ENCODE measurements around the gene FAM25G. TPM values are rescaled to one million over a fixed set of nuclear protein-coding genes. Genes with fewer than 3 reads are reported as not detected.

The FAM25G gene
- total and polyA plus RNA-seq, 2 of the 13 experiments (the other 11 are each of a cell fraction or from before 2014, with no cell fraction given), result not detected

DNA sequence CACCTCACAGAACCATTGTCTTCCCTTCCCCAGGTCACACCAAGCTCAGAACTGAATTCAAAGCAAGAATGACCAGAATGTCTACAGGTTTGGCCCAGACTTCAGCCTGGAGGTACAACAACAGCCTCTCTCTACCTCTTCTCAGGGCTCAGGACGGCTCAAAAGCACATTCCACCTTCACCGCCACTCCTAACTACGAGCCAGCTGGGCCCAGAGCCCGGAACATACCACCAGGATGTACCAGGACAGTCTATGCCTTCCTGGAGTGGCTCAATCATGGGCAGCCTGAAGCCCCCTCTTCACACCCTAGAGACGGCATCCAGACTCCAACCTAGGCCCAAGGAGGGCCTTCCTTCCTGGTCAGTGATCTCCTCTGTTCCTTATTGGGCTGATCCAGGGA, 49.1 kb downstream of the FAM25G start:
- H3K27me3 ChIP-seq (ENCODE audit: control insufficient read depth in 1 of 2, insufficient read depth in 2 of 2, low read length in 2 of 2), result peaks cover 0 to 5% of the 10 kb centered on the region in 2 experiments; a peak in 2 of 5 replicates
- CTCF ChIA-PET (ENCODE audit: low intra/inter-chr PET ratio, low total read pairs), result no interaction called here
- in situ Hi-C loops (cut with HindIII; ENCODE audit: extremely low pct_ligation_motif_present, low pct_unique_long_range_greater_than_20kb), result no loop called here
- no peaks in the 10 kb centered on the region for H4K20me1 ChIP-seq (ENCODE audit: insufficient read depth, low read length)
- intact Hi-C loops (cut with micrococcal nuclease; ENCODE audit: unreplicated experiment), result no loop called here
- ATAC-seq, result no peak
- H3K9ac ChIP-seq (ENCODE audit: insufficient read depth, low read depth, low read length), result no peak overlapping the region
- WGBS (ENCODE audit: low lambda C conversion rate), result 39% methylated on average over 5 of the region's 5 CpGs
- H3K79me2 ChIP-seq (ENCODE audit: insufficient read depth, low read length), result no peaks in the 10 kb centered on the region
- TF ChIP-seq NFIC (IDR thresholded peaks at IDR 0.05; ENCODE audit: low read length) (no peak), SNAI1 (CRISPR knock-in tag; IDR thresholded peaks at IDR 0.05; ENCODE audit: borderline replicate concordance) (no peak), ZNF501 (CRISPR knock-in tag; IDR thresholded peaks at IDR 0.05) (no peak), ZNF317 (CRISPR knock-in tag; IDR thresholded peaks at IDR 0.05) (no peak), CBX5 (CRISPR knock-in tag; IDR thresholded peaks at IDR 0.05; ENCODE audit: borderline replicate concordance) (no peak), MIER3 (CRISPR knock-in tag; IDR thresholded peaks at IDR 0.05; ENCODE audit: borderline replicate concordance) (no peak)
- TF ChIP-seq, protein P1, sequence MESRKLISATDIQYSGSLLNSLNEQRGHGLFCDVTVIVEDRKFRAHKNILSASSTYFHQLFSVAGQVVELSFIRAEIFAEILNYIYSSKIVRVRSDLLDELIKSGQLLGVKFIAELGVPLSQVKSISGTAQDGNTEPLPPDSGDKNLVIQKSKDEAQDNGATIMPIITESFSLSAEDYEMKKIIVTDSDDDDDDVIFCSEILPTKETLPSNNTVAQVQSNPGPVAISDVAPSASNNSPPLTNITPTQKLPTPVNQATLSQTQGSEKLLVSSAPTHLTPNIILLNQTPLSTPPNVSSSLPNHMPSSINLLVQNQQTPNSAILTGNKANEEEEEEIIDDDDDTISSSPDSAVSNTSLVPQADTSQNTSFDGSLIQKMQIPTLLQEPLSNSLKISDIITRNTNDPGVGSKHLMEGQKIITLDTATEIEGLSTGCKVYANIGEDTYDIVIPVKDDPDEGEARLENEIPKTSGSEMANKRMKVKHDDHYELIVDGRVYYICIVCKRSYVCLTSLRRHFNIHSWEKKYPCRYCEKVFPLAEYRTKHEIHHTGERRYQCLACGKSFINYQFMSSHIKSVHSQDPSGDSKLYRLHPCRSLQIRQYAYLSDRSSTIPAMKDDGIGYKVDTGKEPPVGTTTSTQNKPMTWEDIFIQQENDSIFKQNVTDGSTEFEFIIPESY (CRISPR knock-in tag; IDR thresholded peaks at IDR 0.05), result no peak
- TF ChIP-seq, protein P2, sequence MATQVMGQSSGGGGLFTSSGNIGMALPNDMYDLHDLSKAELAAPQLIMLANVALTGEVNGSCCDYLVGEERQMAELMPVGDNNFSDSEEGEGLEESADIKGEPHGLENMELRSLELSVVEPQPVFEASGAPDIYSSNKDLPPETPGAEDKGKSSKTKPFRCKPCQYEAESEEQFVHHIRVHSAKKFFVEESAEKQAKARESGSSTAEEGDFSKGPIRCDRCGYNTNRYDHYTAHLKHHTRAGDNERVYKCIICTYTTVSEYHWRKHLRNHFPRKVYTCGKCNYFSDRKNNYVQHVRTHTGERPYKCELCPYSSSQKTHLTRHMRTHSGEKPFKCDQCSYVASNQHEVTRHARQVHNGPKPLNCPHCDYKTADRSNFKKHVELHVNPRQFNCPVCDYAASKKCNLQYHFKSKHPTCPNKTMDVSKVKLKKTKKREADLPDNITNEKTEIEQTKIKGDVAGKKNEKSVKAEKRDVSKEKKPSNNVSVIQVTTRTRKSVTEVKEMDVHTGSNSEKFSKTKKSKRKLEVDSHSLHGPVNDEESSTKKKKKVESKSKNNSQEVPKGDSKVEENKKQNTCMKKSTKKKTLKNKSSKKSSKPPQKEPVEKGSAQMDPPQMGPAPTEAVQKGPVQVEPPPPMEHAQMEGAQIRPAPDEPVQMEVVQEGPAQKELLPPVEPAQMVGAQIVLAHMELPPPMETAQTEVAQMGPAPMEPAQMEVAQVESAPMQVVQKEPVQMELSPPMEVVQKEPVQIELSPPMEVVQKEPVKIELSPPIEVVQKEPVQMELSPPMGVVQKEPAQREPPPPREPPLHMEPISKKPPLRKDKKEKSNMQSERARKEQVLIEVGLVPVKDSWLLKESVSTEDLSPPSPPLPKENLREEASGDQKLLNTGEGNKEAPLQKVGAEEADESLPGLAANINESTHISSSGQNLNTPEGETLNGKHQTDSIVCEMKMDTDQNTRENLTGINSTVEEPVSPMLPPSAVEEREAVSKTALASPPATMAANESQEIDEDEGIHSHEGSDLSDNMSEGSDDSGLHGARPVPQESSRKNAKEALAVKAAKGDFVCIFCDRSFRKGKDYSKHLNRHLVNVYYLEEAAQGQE (IDR thresholded peaks at IDR 0.05; ENCODE audit: borderline replicate concordance in 1 of 2, low read depth in 1 of 2, low read length in 2 of 2), result no peak
- TF ChIP-seq, protein P3, sequence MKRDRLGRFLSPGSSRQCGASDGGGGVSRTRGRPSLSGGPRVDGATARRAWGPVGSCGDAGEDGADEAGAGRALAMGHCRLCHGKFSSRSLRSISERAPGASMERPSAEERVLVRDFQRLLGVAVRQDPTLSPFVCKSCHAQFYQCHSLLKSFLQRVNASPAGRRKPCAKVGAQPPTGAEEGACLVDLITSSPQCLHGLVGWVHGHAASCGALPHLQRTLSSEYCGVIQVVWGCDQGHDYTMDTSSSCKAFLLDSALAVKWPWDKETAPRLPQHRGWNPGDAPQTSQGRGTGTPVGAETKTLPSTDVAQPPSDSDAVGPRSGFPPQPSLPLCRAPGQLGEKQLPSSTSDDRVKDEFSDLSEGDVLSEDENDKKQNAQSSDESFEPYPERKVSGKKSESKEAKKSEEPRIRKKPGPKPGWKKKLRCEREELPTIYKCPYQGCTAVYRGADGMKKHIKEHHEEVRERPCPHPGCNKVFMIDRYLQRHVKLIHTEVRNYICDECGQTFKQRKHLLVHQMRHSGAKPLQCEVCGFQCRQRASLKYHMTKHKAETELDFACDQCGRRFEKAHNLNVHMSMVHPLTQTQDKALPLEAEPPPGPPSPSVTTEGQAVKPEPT (CRISPR knock-in tag; IDR thresholded peaks at IDR 0.05; ENCODE audit: low read depth), result no peak
- H3K27ac ChIP-seq (ENCODE audit: extremely low read length, insufficient read depth, low read length), result no peak overlapping the region
- H2AFZ ChIP-seq (ENCODE audit: low read length), result no peak overlapping the region
- H3K9me3 ChIP-seq (ENCODE audit: low read length), result peaks cover 15% of the 10 kb centered on the region
- no peak for FAIRE-seq
- no peak overlapping the region for H3K4me2 ChIP-seq (ENCODE audit: low read depth, low read length)
- no TSS peak for BruUV-seq (replicated peaks)
- no peak for DNase-seq (ENCODE audit: low spot score)
- POLR2A ChIA-PET, result no interaction called here
- H3K4me3 ChIP-seq (replicated peaks in 1 of 3; ENCODE audit: insufficient read depth in 1 of 3, low read depth in 2 of 3, low read length in 3 of 3), result no peak overlapping the region
- no peaks in the 10 kb centered on the region for H3K4me1 ChIP-seq (ENCODE audit: insufficient read depth, low read length)
- no peaks in the 10 kb centered on the region for H3K36me3 ChIP-seq (replicated peaks in 1 of 2; ENCODE audit: control insufficient read depth in 1 of 2, insufficient read depth in 2 of 2, low read length in 2 of 2)

Data from HepG2 (cell line).